SK-N-SH (cell line): ENCODE measurements around the gene CTSZ. TPM values are rescaled to one million over a fixed set of nuclear protein-coding genes. Genes with fewer than 3 reads are reported as not detected.
A peak's percentile ranks its signal among the peaks of the same experiment; 100 is the strongest.

Experiments used
- CTCF ChIA-PET: fragments of 300-600, 350-600 bp; formaldehyde crosslinking; extraction: SDS; loops from one replicate; lab custom pipeline; 2021; lab: Yijun Ruan, JAX
- POLR2A ChIA-PET: fragments of 350-600 bp; sonication (Branson Sonifier 250); formaldehyde crosslinking; extraction: SDS; loops from one replicate; lab custom pipeline; 2020; ENCODE audit warnings: antibody characterized with exemption, inconsistent platforms; lab: Yijun Ruan, JAX
- DNase-seq: peaks from one replicate; pipeline ENCODE4 v3.0.0; 2012
- H2AFZ ChIP-seq: fragments of 200-600 bp; sonication (generic); 2 replicates; pipeline ENCODE4 v1.8.1; 2016; ENCODE audit warnings: antibody characterized with exemption, mild to moderate bottlenecking, low read depth
- H3F3A ChIP-seq: fragments of 200-600 bp; sonication (generic); replicated peaks from 2 replicates; pipeline ENCODE3; 2016; ENCODE audit warnings: antibody characterized with exemption, mild to moderate bottlenecking; ENCODE audit not compliant: insufficient read depth
- H3K27ac ChIP-seq, 2 experiments: fragments of 200-500 bp in 1 of 2; fragments of 200-600 bp in 1 of 2; sonication (Bioruptor generic) in 1 of 2; sonication (generic), shearing (Covaris generic) in 1 of 2; 2 replicates each; pipeline versions ENCODE4 v1.5.1 to v1.6.1; 2014 to 2016; ENCODE audit warnings: low read depth in 2 of 2, inconsistent platforms in 1 of 2, low read length in 1 of 2, mild to moderate bottlenecking in 1 of 2, mixed read lengths in 1 of 2
- H3K27me3 ChIP-seq: fragments of 200-600 bp; sonication (generic), shearing (Covaris generic); 2 replicates; pipeline ENCODE4 v1.6.1; 2016; ENCODE audit warnings: mixed run types; ENCODE audit not compliant: insufficient read depth
- H3K36me3 ChIP-seq, 2 experiments: fragments of 200-500 bp in 1 of 2; fragments of 200-600 bp in 1 of 2; sonication (Bioruptor generic) in 1 of 2; sonication (generic) in 1 of 2; replicated peaks in 1 of 2; 2 replicates each; pipeline versions ENCODE3 to v1.5.1; 2014 to 2016; ENCODE audit warnings: low read length in 1 of 2, mild to moderate bottlenecking in 1 of 2; ENCODE audit not compliant: insufficient read depth in 2 of 2, control insufficient read depth in 1 of 2
- H3K4me1 ChIP-seq, 2 experiments: fragments of 200-500 bp in 1 of 2; fragments of 200-600 bp in 1 of 2; sonication (Bioruptor generic) in 1 of 2; sonication (generic), shearing (Covaris generic) in 1 of 2; 2 replicates each; pipeline versions ENCODE4 v1.5.1 to v1.6.1; 2014 to 2016; ENCODE audit warnings: low read depth in 1 of 2, low read length in 1 of 2, mixed run types in 1 of 2; ENCODE audit not compliant: insufficient read depth in 2 of 2, control insufficient read depth in 1 of 2
- H3K4me2 ChIP-seq: fragments of 200-600 bp; sonication (generic), shearing (Covaris generic); 2 replicates; pipeline ENCODE4 v1.6.1; 2017; ENCODE audit warnings: mixed run types
- H3K4me3 ChIP-seq, 2 experiments: fragments of 200-500 bp in 1 of 2; fragments of 200-600 bp in 1 of 2; sonication (Bioruptor generic) in 1 of 2; sonication (generic), shearing (Covaris generic) in 1 of 2; 2 replicates each; pipeline versions ENCODE4 v1.5.1 to v1.8.1; 2014 to 2016; ENCODE audit warnings: low read depth in 2 of 2, inconsistent platforms in 1 of 2, low read length in 1 of 2, mild to moderate bottlenecking in 1 of 2, mixed read lengths in 1 of 2, moderate library complexity in 1 of 2
- H3K79me2 ChIP-seq: fragments of 200-600 bp; sonication (generic); 2 replicates; pipeline ENCODE4 v1.8.1; 2017; ENCODE audit warnings: mild to moderate bottlenecking; ENCODE audit not compliant: insufficient read depth
- H3K9ac ChIP-seq: fragments of 200-600 bp; sonication (generic); 2 replicates; pipeline ENCODE4 v1.6.1; 2017; ENCODE audit warnings: mixed run types
- H3K9me2 ChIP-seq: fragments of 200-600 bp; sonication (generic); 2 replicates; pipeline ENCODE4 v1.6.1; 2017; ENCODE audit warnings: mixed run types
- H3K9me3 ChIP-seq: fragments of 200-600 bp; sonication (generic); 2 replicates; pipeline ENCODE4 v1.6.1; 2017; ENCODE audit warnings: mixed run types, mild to moderate bottlenecking, moderate library complexity
- H4K20me1 ChIP-seq: fragments of 200-600 bp; sonication (generic); 2 replicates; pipeline ENCODE4 v1.6.1; 2017; ENCODE audit warnings: mild to moderate bottlenecking, mixed run types; ENCODE audit not compliant: insufficient read depth
- ELF1 ChIP-seq: IDR thresholded peaks from 2 replicates; pipeline ENCODE4 v1.4.0; 2012
- EP300 ChIP-seq, 2 experiments: IDR thresholded peaks; 2 replicates each; pipeline versions ENCODE4 v1.4.0 to v1.6.1; 2012; ENCODE audit warnings: borderline replicate concordance in 1 of 2, low read depth in 1 of 2, low read length in 1 of 2
- FOSL2 ChIP-seq: IDR thresholded peaks from 2 replicates; pipeline ENCODE4 v1.4.0; 2012; ENCODE audit warnings: low read depth, mild to moderate bottlenecking, moderate library complexity, borderline replicate concordance
- IRF3 ChIP-seq: fragments of 150-350 bp; IDR thresholded peaks from 2 replicates; pipeline ENCODE4 v1.6.1; 2016; ENCODE audit warnings: mild to moderate bottlenecking, low read depth, low read length
- MAX ChIP-seq: IDR thresholded peaks from 2 replicates; pipeline ENCODE4 v1.4.0; 2012; ENCODE audit warnings: low read depth
- MEF2A ChIP-seq: IDR thresholded peaks from 2 replicates; pipeline ENCODE4 v1.4.0; 2012; ENCODE audit warnings: low read depth, borderline replicate concordance
- NFIC ChIP-seq: IDR thresholded peaks from 2 replicates; pipeline ENCODE4 v1.4.0; 2012; ENCODE audit warnings: borderline replicate concordance
- NRF1 ChIP-seq: IDR thresholded peaks from 2 replicates; pipeline ENCODE4 v1.6.1; 2012; ENCODE audit warnings: low read depth, mild to moderate bottlenecking, low read length
- RAD21 ChIP-seq: IDR thresholded peaks from 2 replicates; pipeline ENCODE4 v1.6.1; 2012; ENCODE audit warnings: mild to moderate bottlenecking, low read length
- REST ChIP-seq: IDR thresholded peaks from 2 replicates; pipeline ENCODE4 v1.6.1; 2012; ENCODE audit warnings: mild to moderate bottlenecking, low read depth, low read length, moderate library complexity
- RFX5 ChIP-seq: IDR thresholded peaks from 2 replicates; pipeline ENCODE4 v1.6.1; 2012; ENCODE audit warnings: mild to moderate bottlenecking, improper control_type of control experiment, low read length
- RXRA ChIP-seq: IDR thresholded peaks from 2 replicates; pipeline ENCODE4 v1.4.0; 2012; ENCODE audit warnings: low read depth, mild to moderate bottlenecking, borderline replicate concordance
- TCF12 ChIP-seq: IDR thresholded peaks from 2 replicates; pipeline ENCODE4 v1.4.0; 2012
- TEAD4 ChIP-seq: IDR thresholded peaks from 2 replicates; pipeline ENCODE4 v1.4.0; 2012; ENCODE audit warnings: mild to moderate bottlenecking, borderline replicate concordance; ENCODE audit not compliant: insufficient read depth
- USF1 ChIP-seq: IDR thresholded peaks from 2 replicates; pipeline ENCODE4 v1.4.0; 2012; ENCODE audit warnings: low read depth, borderline replicate concordance
- USF2 ChIP-seq: fragments of 150-350 bp; IDR thresholded peaks from 2 replicates; pipeline ENCODE4 v1.6.1; 2017; ENCODE audit warnings: antibody characterized with exemption, low read length, low read depth, borderline replicate concordance
- YY1 ChIP-seq: IDR thresholded peaks from 2 replicates; pipeline ENCODE4 v1.4.0; 2012; ENCODE audit warnings: low read depth, mild to moderate bottlenecking
- ZBTB33 ChIP-seq: IDR thresholded peaks from 2 replicates; pipeline ENCODE4 v1.4.0; 2012; ENCODE audit warnings: low read depth, borderline replicate concordance
- WGBS: methylation state at CpG from one replicate; pipeline ENCODE4 v1.1.6; 2017; ENCODE audit warnings: low lambda C conversion rate; 5-methylcytosine and 5-hydroxymethylcytosine counted together
- polyA plus RNA-seq, 3 experiments: library from polyadenylated mRNA; depleted of rRNA; stranded (reverse); fragments of >200 nt; gene quantifications; 2 replicates each; pipeline ENCODE4 v1.2.3, GENCODE V29; 2012

The CTSZ gene
- polyA plus RNA-seq, 1 of the 3 experiments (the other 2 are of a cell fraction), result 0.03 TPM

- Histone ChIP-seq H3K9me2 (no peaks in the 10 kb centered on the region), H3K9me3 (no peaks in the 10 kb centered on the region), H3K36me3 (peaks cover 56 to 73% of the 10 kb centered on the region in 2 experiments), H3K4me2 (no peak overlapping the region), H4K20me1 (peaks cover 7% of the 10 kb centered on the region), H3K27ac (peak overlapping the region; percentile 82 to 83; a peak in 3 of 4 replicates), H3K4me1 (peaks cover 20 to 34% of the 10 kb centered on the region in 2 experiments; a peak in 3 of 4 replicates), H3F3A (peaks cover 22% of the 10 kb centered on the region), H3K4me3 (no peak overlapping the region), H3K9ac (peak overlapping the region; percentile 72; the same call in 1 of the 2 replicates), H3K27me3 (no peaks in the 10 kb centered on the region), H3K79me2 (peaks cover 60% of the 10 kb centered on the region), H2AFZ (no peak overlapping the region)
- 74% methylated on average over 2 of the region's 2 CpGs for WGBS
- TF ChIP-seq USF1, result no peak
- no peak for TF ChIP-seq MEF2A
- TF ChIP-seq RFX5, result no peak
- TF ChIP-seq EP300 (IDR thresholded peaks at IDR 0.05; ENCODE audit: borderline replicate concordance in 1 of 2, low read depth in 1 of 2, low read length in 1 of 2), result no peak
- TF ChIP-seq TEAD4, result no peak
- TF ChIP-seq FOSL2, result no peak
- no peak for TF ChIP-seq NRF1
- TF ChIP-seq MAX, result no peak
- no peak for TF ChIP-seq IRF3
- TF ChIP-seq USF2, result no peak
- TF ChIP-seq NFIC, result no peak
- no peak for TF ChIP-seq ZBTB33
- no peak for TF ChIP-seq RXRA
- TF ChIP-seq TCF12, result no peak
- TF ChIP-seq REST, result no peak
- no peak for TF ChIP-seq YY1
- no peak for TF ChIP-seq ELF1
- no peak for TF ChIP-seq RAD21
- DNase-seq, result no peak
- ChIA-PET CTCF (interaction anchor here (0.7 to 3.8 kb wide), 7 partner anchors 21 to 462 kb away, joined by 3 to 17 read pairs (median 4); no protein-coding TSS in a partner anchor), POLR2A (no interaction called here)
Observed at GRCh38 chr20:59033616-59034165, 26.6 kb upstream of the CTSZ start.
